ENCODE results near the gene PTPRA. TPM values are rescaled to one million over a fixed set of nuclear protein-coding genes. Genes with fewer than 3 reads are reported as not detected.
A peak's percentile ranks its signal among the peaks of the same experiment; 100 is the strongest.

Gene PTPRA
- total and polyA plus RNA-seq, 2 of the 8 experiments (the other 6 are each of a cell fraction or from before 2014, with no cell fraction given): 47.7 to 51.3 TPM

DNA sequence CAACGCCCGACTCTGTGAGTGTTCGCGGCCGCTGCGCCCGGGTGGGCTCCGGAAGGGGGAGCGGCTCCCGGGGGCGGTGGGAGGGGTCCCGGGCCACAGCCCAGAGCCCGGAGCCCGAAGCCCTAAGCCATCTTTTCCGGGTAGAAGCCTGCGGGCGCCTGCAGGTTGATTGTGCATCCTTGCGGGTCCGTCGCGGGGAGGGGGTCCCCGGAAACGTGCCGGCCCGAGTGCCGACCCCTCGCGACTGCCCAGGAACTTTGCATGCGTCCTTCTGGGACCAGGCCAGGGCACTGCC is 413 bp downstream of the PTPRA start:
- WGBS, 2 experiments (ENCODE audit: extremely low coverage in 1 of 2, insufficient coverage in 1 of 2, insufficient read length in 1 of 2, insufficient replicate concordance in 2 of 2, low coverage in 1 of 2, low lambda C conversion rate in 2 of 2, missing lambda C conversion rate in 1 of 2): 0% methylated on average over 13 of the region's 29 CpGs; no CpG with 5 or more reads in 1 of the 2 experiments
- H4K8ac ChIP-seq (ENCODE audit: extremely low read depth, insufficient read depth, low read length): peak overlapping the region; percentile 48
- no peak for FAIRE-seq
- no peak overlapping the region for H3K56ac ChIP-seq (replicated peaks; ENCODE audit: insufficient read length, low read depth, low read length)
- peaks cover 12% of the 10 kb centered on the region for H3K23me2 ChIP-seq (ENCODE audit: low read depth, low read length)
- no peak overlapping the region for H2AK5ac ChIP-seq (ENCODE audit: low read depth, low read length)
- POLR2A ChIA-PET (ENCODE audit: partially characterized antibody): interaction anchor here (1.4 to 1.7 kb wide), 4 partner anchors 19 to 210 kb away, joined by 3 to 6 read pairs (median 4); partner anchors contain the start of gene IDH3B
- H4K91ac ChIP-seq (replicated peaks; ENCODE audit: insufficient read length, low read length): no peak overlapping the region
- H3K9ac ChIP-seq (replicated peaks in 1 of 4; ENCODE audit: extremely low read depth in 1 of 4, low read depth in 3 of 4, low read length in 3 of 4): peak overlapping the region in 3 of 4 experiments; percentile 5 to 76 (median 71); a peak in 5 of 7 replicates
- 0 out of 8 replicates have a peak, but pooled peaks cover 0 to 3% (median 0%) of the 10 kb centered on the region in 4 experiments for H3K36me3 ChIP-seq (ENCODE audit: control insufficient read depth in 2 of 4, insufficient read depth in 4 of 4, low read length in 3 of 4)
- H2BK5ac ChIP-seq (ENCODE audit: low read depth, low read length): no peak overlapping the region
- H3K4me3 ChIP-seq (ENCODE audit: extremely low read depth in 1 of 4, insufficient read depth in 2 of 4, low read depth in 3 of 4, low read length in 4 of 4): peak overlapping the region; percentile 70 to 82 (median 78)
- H3K18ac ChIP-seq (ENCODE audit: extremely low read depth, low read length): peak overlapping the region; percentile 24; the same call in 1 of the 2 replicates
- H3K79me1 ChIP-seq (ENCODE audit: low read depth, low read length): 0 out of 2 replicates have a peak, but pooled peaks cover 4% of the 10 kb centered on the region
- H2BK120ac ChIP-seq (replicated peaks; ENCODE audit: low read depth, low read length): no peak overlapping the region
- H3K14ac ChIP-seq (ENCODE audit: insufficient read length): no peak overlapping the region
- H2BK15ac ChIP-seq (ENCODE audit: low read length): no peak overlapping the region
- no peak overlapping the region for H2AFZ ChIP-seq (ENCODE audit: low read length)
- peak overlapping the region; percentile 65 to 96 for H3K4me2 ChIP-seq (ENCODE audit: insufficient read depth in 1 of 2, low read depth in 2 of 2, low read length in 2 of 2)
- CTCF ChIA-PET (ENCODE audit: partially characterized antibody): interaction anchor here (1.1 to 1.4 kb wide), 2 partner anchors 126 to 127 kb away, joined by 3 to 5 read pairs; no protein-coding TSS in a partner anchor
- peaks cover 0 to 7% (median 4%) of the 10 kb centered on the region in 4 experiments; a peak in 6 of 7 replicates for H3K4me1 ChIP-seq (replicated peaks in 1 of 4; ENCODE audit: control insufficient read depth in 3 of 4, insufficient read depth in 4 of 4, low read length in 3 of 4)
- no peak overlapping the region for H3K23ac ChIP-seq (ENCODE audit: insufficient read length)
- H3K27me3 ChIP-seq (replicated peaks in 1 of 4; ENCODE audit: control insufficient read depth in 3 of 4, extremely low read depth in 1 of 4, insufficient read depth in 3 of 4, low read length in 3 of 4): peaks cover 0 to 24% (median 14%) of the 10 kb centered on the region in 4 experiments; a peak in 5 of 7 replicates
- H3K4ac ChIP-seq (replicated peaks; ENCODE audit: insufficient read length, low read depth, low read length): no peak overlapping the region
- peaks cover 3 to 8% of the 10 kb centered on the region in 2 experiments for H4K20me1 ChIP-seq (replicated peaks in 1 of 2; ENCODE audit: control insufficient read depth in 1 of 2, insufficient read depth in 2 of 2, low read length in 2 of 2)
- H2BK12ac ChIP-seq (ENCODE audit: low read depth, low read length): no peak overlapping the region
- H2BK20ac ChIP-seq (ENCODE audit: low read length): no peak overlapping the region
- no peak overlapping the region for H4K5ac ChIP-seq (ENCODE audit: insufficient read length, low read depth, low read length)
- DNase-seq (ENCODE audit: low read depth in 1 of 2, low spot score in 2 of 2): peak in 1 of 2 experiments; percentile 83
- peaks cover 0 to 47% of the 10 kb centered on the region in 2 experiments; a peak in 3 of 4 replicates for H3K79me2 ChIP-seq (ENCODE audit: control insufficient read depth in 1 of 2, insufficient read depth in 2 of 2, low read length in 2 of 2)
- H3K9me3 ChIP-seq (ENCODE audit: insufficient read depth in 2 of 2, low read depth in 1 of 2, low read length in 1 of 2): no peaks in the 10 kb centered on the region
- H3K27ac ChIP-seq (ENCODE audit: low read depth, low read length): peak overlapping the region; percentile 70; the same call in 1 of the 2 replicates
- TF ChIP-seq NRF1 (IDR thresholded peaks at IDR 0.05; ENCODE audit: low read depth, low read length) (no peak), CEBPB (IDR thresholded peaks at IDR 0.05; ENCODE audit: low read depth, low read length) (no peak), SIX5 (IDR thresholded peaks at IDR 0.05; ENCODE audit: low read depth, low read length) (no peak), MAX (IDR thresholded peaks at IDR 0.05) (peak; percentile 43; the same call in 1 of the 2 replicates), EGR1 (IDR thresholded peaks at IDR 0.05; ENCODE audit: borderline replicate concordance, low read depth, low read length) (no peak; the same call in 1 of the 2 replicates), KDM1A (IDR thresholded peaks at IDR 0.05; ENCODE audit: borderline replicate concordance, low read length) (no peak), CBX8 (IDR thresholded peaks at IDR 0.05; ENCODE audit: borderline replicate concordance, low read depth, low read length) (no peak), SP2 (IDR thresholded peaks at IDR 0.05; ENCODE audit: low read length) (no peak), POU5F1 (IDR thresholded peaks at IDR 0.05; ENCODE audit: low read depth, low read length) (no peak), BACH1 (IDR thresholded peaks at IDR 0.05; ENCODE audit: low read length) (peak; percentile 2; the same call in 1 of the 2 replicates), POLR2A (IDR thresholded peaks at IDR 0.05; ENCODE audit: control extremely low read depth in 1 of 2, low read depth in 2 of 2, low read length in 2 of 2) (no peak), SIRT6 (IDR thresholded peaks at IDR 0.05; ENCODE audit: low read length) (no peak), JUN (IDR thresholded peaks at IDR 0.05; ENCODE audit: low read depth, low read length) (no peak)
- TF ChIP-seq, protein P1, sequence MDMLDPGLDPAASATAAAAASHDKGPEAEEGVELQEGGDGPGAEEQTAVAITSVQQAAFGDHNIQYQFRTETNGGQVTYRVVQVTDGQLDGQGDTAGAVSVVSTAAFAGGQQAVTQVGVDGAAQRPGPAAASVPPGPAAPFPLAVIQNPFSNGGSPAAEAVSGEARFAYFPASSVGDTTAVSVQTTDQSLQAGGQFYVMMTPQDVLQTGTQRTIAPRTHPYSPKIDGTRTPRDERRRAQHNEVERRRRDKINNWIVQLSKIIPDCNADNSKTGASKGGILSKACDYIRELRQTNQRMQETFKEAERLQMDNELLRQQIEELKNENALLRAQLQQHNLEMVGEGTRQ (IDR thresholded peaks at IDR 0.05; ENCODE audit: low read length): no peak
